NCI-H1694 treated with DMSO at 0.1 percent for 48 hours (cell line): ENCODE data around the gene DNAAF8.
A peak's percentile ranks its signal among the peaks of the same experiment; 100 is the strongest.

Experiments
- DNase-seq: peaks from one replicate; lab custom pipeline; 2025; lab: John Stamatoyannopoulos, UW

DNAAF8 gene

DNA sequence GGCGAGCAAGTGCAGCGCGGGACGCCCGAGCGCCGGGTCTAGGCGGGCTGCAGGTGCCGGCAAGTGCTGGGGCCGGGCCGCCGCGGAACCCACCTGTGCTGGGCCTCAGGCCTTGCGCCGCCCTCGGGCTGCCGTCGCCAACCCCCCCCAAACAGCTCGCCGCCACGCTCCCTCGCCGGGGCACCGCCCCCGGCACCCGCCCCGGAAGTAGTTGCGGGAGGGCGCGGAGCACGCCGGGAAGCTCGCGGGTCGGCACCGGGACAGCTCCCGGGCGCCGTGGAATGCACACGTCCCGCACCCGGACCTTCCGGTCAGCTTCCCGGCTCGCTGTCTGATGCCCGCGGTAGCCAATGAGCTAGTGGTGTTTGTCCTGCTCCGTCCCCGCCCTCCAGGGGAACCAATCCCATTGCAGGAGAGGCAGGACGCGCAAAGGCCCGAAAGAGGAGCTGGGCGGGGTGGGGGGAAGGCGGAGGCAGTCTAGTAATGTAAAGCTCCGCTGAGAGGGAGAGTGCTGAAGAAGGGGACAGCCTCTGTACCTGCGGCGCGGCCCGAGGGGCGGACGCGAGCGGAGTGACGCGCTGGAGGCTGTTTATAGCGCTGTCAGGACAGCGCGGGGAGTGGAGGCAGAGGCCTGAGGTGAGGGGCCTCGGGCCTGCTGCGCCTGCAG lies at the start of gene DNAAF8, which contains the start of gene ANKS3:
TSS of gene DNAAF8 (plus strand) at position 475 of the 667 bp plus-strand sequence. CDS start 1,978 bp downstream, outside the sequence.
TSS of gene ANKS3 (minus strand) at position 209 of the 667 bp plus-strand sequence. CDS start 4,122 bp downstream, outside the sequence.
- DNase-seq = peak; percentile 44

DNA sequence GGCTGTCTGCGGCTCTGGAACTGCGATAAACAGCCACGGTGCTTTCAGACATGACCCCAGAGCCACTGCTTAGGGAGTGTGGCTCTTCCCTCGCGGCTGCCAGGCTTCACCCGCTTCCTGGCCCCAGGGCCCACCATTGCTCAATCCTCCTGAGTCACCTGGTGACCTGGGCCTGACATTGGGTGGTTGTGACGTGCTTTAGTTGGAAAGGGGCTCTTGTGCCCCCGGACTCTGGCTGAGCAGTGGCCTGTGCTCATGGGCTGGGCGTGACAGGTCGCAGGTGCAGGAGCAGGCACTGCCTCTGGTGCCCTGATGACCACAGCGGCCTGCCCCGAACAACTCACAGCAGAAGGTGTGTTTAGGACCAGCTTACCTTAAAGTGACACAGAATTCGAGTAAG lies 49.6 kb upstream of the DNAAF8 start:
- no peak for DNase-seq

DNA sequence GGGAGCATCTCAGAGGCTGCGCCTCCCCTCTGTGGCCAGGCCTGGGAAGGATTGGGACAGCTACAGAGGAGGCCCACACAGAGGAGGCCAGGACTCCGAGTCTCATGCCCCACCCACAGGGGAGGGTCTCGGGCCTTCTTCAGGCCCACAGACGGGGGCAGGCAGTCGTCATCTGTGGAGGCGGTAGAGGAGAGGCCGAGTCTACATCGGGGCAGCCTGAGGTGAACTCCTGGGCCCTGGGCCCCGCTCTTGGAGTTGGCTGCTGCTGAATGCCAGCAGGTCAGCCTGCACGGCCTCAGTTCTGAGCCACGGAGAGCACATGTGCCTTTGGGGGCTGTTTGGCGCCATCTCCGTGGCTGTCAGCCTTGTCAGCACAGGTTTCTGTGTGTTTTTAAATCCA lies 49.0 kb upstream of the DNAAF8 start:
- DNase-seq = no peak

DNA sequence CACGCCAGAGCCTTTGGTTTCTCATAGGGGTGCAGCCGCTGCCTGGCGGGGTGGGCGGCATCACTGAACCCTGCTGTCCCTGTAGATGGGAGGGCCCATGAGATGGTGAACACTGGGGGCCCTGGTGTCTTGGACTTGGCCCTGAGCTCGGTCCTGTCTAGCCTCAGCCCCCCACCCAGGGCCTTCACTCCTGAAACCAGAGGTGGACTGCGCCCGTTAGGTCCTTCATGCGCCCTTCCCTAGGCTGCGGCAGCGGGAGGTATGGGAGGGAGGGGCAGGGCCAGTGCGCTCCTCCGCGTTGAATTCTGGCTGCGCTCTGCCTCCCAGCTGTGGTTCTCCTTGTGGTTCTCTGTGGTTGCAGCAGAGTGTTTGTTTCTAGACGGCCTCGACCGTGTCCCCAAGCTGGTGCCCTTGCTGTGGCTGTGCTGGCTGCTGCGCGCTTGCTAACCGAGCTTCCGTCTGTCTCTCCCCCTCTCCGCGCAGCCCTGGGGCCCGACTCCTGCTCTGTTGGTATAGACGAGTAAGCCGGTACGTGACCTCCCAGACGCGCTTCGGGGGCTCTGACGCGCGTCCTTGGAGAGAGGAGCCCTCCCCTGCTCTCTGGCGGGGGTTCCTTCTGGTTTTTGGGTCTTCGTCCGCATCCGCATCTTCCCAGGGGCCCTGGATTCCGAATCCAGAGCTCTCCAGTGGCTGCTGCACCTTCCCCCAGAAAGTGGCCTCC lies 48.4 kb upstream of the DNAAF8 start:
- DNase-seq = no peak

DNA sequence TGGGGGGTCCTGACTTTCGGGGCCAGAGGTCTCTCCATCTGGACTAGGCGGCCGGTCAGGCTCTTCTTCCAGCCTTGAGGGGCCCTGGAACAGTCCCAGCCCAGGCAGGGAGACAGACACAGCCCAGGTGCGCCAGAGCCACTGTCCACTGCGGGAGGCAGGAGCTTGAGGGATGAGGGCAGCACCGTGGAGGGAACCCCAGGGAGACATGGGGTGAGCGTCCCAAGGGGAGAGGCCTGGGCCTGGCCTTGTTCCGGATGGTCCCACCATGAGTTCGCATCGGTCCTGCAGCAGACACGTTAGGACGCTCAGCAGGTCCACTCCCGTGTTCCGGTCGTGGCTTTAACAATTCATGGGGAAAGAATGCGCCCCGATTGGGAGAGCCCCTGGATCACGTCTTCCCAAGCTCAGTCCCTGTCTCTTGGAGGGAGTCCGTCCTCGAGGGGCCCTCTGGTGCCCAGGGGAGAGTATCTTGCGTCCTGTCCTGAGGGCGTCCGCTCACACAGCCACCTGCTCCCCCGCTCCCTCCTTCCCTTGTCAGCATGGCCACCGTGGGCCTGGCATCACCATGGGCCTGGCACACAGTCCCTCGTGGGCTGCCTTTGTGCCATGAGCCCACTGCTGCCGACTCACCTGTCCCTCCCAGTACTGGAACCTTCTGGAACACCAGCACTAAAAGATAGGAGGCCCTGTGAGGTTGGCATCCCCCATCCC lies 47.7 kb upstream of the DNAAF8 start:
- DNase-seq = no peak

DNA sequence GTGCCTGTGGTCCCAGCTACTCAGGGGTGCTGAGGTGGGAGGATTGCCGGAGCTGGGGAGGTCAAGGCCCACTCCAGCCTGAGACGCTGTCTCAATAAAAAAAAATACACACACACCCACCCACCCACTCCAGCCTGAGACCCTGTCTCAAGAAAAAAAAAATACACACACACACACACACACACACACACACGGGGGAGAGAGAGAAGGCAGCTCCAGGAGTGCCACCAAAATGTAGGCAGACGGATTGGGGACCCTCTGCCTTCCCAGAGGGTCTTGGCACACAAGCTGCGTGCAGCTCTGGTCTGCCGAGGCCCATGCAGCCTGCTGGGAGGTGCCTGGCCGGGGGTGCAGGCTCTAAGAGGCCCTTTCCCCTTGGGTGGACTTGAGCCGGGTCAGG lies 46.9 kb upstream of the DNAAF8 start:
- DNase-seq = no peak

DNA sequence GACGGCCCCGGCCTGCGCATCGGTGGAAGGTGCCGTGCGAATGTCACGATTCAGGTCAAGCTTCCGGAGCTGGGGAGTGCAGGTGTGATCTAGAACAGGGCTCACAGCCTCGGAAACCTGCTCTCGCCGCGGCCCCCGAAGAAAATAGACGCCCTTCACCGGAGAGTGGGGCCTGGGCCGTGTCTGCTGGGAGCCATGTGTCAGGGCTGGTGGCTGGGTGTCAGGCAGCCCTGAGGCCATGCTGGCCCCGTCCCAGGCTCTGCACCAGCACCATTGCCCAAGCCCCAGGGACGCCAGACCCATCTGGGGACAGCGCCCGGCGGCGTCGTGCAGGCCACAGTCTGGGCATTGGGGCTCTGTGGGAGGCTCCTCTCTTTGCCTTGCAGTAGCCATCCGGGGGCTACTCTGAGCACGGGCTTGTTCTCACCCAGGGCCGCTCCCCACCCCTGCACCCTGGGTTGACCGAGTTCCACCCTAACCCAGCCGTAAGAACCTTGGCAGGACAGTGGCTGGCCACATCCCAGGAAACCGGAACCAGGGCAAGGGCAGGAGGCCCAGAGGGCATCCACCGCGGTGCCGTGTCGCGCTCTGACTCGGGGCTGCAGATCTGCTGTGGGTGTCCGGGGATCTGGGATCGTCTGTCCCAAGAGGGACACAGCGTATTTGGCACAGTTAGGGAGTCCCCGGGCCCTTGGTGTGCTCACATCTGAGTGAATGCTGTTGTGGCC lies 46.2 kb upstream of the DNAAF8 start:
- DNase-seq = no peak

DNA sequence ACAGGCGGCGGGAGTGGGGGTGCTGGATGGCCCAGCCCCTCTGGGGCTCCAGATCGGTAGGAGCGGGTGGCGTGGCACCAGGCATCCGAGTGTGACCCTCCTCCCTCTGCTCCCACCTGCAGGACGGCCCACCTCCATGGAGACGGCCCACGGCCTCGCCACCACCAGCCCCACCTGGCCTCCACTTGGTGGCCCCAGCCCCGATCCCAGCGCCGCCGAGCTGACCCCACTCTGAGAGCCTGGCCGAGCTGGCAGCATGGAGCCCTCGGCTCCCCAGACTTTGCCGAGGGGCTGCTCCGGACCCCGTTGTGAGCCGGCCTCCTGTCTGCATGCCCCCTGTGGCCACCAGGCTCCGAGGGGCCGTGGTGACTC lies 45.7 kb upstream of the DNAAF8 start:
- no peak for DNase-seq

DNA sequence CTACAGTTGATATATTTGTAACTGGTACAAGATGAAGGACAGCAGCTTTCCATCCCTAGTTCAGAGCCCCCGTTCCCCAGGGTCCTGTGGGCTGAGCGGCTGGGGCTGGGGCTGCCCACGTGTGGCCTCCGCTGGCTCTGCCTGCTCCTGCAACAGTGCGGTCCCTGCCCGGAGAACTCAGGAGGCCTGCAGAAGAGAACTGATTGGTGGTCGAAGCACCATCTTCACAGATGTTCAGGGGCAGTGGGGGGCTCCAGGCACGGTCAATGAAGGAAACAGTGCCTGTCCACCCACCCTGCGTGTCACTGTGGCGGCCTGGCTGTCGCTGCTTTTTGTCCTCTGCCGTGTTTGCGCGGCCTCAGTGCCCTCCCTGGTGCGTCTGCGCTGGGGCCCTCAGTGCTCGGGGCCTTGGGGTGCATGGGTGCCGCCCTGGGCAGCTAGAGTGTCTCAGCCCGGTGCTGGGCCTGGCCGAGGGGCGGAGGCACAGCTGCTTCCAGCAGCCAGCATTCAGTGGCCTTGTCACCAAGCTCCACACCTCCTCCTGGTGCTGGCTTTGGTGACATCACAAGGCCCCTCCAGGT lies 45.2 kb upstream of the DNAAF8 start:
- DNase-seq = no peak

DNA sequence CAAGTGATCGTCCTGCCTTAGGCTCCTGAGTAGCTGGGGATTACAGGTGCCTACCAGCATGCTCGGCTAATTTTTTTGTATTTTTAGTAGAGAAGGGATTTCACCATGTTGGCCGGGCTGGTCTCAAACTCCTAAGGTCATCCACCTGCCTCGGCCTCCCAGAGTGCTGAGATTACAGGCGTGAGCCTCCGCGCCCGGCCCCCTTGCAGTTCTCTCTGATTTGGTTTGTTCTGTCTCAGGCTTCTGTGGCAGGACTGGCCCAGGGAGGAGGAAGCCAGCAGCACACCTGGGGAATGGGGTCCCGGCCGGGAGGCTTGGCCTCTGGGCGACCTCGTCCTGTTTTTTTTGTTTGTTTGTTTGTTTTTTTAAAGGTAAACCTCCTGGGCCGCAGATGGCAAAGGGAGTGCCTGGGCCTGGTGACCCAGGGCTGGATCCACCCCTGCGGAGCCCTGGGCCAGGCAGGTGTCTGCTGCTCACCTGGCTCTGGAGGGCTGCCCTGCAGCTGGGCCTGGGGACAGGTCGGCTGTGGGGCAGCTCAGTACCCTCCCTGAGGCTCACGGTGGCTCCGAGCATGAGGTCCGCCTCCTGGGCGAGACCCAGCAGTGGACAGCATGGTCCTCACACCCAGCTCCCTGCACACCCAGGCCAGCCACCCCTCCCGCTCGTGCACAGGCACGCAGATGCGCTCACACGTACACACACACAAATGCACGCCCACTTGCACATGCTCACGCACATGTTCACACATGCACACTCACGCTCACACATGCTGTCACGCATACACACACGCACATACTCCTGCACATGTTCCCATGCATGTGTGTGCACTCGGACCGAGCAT lies 44.3 kb upstream of the DNAAF8 start:
- no peak for DNase-seq

DNA sequence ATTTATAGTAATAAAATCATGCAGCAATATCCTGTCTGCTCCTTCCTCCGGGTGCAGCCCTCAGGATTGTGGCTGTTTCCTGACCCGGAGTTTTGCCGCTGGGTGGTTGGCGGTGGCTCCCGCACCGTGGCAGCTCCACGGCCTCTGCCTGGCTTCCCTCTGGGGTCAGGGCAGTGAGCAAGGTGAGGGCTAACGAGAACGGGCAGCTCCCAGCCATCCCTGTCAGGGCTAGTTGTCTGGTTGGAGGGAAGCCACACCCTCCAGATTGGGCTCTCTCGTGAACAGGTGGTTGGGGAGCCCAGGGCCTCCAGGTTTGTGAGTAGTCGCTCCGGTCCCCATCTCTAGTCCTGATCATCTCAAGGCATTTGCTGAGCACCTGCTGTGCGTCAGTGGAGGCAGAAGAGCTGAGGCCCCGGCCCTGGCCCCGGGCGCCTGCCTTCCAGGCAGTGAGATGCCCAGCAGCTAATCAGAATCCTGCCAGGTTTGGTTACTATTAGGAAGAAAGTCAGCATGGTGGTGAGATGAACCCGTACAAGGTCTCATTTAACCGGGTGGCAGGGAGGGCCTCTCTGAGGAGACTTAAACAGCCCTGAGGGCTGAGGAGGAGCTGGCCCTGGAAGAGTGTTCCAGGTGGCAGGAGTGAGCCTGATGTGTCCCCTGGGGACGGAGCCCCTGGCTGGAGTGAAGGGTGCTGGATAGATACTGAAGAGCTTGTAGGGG lies 43.2 kb upstream of the DNAAF8 start:
- DNase-seq = no peak

DNA sequence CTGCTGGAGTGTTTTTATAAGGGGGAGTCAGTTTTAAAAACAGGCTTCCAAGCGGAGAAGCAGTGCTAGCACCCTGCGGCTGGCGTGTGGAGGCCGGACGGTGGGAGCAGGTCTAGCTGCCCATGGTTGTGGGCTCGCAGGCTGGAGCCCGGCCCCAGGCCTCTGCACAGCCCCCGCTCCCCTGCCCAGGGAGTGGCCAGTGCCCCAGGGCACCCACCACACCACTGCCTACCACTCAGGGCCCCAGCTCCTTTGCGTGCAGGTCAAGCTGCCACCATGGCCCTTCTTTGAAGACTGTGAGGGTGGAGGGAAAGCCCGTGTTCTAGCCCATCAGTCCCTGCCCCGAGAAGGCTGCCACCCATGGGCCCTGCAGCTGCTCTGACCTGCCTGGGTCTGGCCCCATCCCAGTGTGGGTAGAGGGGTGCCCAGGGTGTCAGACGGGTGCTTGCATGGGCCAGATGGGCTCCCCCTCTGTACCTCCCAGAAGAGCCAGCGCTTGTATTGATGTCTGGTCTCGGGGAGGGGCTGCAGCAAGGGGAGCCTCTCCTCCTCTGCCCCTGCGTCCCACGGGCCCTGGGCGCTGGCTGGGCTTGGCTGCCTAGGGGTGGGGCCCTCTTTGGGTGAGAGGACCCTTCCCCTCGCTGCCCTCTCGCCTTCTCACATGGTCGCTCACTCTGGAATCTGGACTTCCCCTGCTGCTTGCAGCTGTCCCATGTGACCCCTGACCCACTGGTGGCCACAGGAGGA lies 42.5 kb upstream of the DNAAF8 start:
- DNase-seq = no peak

DNA sequence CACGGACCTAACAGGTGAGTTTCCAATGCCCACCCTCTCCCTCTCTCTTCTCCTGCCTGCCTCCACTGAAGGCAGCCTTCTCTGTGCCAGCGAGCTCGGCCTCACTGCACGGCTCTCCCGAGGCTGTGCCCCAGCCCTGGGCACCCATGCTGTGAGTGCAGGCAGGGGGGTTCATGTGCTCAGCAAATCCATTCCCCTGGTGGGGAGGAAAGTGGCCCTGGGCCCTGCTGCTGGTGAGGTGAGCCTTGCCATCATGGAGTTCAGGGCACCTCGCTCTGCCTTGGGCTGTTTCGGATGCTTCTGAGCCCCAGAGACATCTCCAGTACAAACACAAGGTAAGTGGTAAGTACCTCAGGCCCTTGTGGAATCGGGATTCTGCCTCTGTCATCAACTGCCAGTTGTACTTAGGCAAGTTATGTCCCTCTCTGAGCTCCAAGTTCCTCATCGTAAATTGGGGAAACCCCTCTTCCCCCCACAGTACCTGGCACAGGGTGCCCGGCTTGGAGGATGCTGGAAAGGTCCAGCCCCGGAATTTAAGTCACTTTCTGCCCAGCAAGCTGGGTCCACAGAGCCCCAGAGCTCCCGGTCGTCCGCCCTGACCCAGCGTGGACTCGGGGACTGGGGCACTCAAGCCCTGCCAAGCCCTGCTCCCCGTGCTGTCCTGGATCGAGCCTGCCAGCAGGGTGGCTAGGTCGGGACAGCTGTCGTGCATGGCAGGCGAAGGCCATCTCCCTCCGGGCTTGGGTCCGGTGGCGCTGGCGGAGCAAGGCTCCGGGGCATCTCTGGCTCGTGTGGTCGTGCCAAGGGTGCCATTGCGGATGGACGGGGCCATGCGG lies 41.7 kb upstream of the DNAAF8 start:
- DNase-seq = no peak

DNA sequence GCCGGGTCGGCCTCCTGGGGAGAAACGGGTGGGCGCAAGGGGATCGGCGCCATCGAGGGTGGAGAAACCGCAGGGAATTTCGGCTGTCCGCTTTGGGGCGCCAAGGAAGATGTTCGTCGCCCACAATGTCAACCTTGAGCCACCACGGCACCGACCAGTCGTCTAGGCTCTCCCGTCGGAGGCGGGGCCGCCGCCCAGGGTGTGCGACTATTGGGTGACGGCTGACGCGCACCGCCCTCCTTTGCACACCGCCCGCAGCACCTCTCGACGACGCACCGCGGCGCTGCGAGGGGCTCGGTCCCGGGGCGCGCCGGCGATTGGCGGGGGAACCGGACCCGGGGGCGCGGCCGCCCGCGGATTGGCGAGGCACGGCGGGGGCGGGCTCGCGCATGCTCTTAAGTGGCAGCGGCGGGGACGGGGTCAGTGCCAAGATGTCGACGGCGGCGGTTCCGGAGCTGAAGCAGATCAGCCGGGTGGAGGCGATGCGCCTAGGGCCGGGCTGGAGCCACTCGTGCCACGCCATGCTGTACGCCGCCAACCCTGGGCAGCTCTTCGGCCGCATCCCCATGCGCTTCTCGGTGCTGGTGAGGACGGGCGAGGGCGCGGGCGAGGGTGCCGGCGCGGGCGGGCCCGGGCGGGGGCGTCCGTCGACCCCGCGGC lies 40.9 kb upstream of the DNAAF8 start, which contains the start of gene NUDT16L1:
TSS of gene NUDT16L1 (plus strand) at position 267 of the 660 bp plus-strand sequence. CDS start at position 432, 165 bp downstream.
- peak; percentile 88 for DNase-seq

DNA sequence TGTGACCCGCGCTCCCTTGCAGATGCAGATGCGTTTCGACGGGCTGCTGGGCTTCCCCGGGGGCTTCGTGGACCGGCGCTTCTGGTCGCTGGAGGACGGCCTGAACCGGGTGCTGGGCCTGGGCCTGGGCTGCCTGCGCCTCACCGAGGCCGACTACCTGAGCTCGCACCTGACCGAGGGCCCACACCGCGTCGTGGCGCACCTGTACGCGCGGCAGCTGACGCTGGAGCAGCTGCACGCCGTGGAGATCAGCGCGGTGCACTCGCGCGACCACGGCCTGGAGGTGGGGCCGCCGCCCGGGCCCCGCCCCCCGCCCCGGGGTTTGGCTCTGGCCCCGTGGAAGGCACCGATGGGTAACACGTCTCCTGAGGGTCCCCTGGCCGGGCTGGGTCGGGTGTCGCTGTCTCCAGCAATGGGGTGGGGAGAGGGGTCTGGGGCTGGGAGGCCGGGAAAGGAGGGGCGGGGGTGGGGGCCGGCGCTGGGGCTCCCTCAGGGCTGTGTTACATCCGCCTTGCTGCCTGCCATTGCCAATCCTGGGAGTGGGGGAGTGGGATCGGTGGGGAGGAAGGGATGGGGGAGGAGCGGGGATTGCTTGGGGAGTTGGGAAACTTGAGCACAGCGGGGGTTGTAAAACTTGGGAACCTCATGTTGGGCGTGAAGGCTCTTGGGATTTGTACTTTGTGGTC lies 40.2 kb upstream of the DNAAF8 start:
- no peak for DNase-seq

DNA sequence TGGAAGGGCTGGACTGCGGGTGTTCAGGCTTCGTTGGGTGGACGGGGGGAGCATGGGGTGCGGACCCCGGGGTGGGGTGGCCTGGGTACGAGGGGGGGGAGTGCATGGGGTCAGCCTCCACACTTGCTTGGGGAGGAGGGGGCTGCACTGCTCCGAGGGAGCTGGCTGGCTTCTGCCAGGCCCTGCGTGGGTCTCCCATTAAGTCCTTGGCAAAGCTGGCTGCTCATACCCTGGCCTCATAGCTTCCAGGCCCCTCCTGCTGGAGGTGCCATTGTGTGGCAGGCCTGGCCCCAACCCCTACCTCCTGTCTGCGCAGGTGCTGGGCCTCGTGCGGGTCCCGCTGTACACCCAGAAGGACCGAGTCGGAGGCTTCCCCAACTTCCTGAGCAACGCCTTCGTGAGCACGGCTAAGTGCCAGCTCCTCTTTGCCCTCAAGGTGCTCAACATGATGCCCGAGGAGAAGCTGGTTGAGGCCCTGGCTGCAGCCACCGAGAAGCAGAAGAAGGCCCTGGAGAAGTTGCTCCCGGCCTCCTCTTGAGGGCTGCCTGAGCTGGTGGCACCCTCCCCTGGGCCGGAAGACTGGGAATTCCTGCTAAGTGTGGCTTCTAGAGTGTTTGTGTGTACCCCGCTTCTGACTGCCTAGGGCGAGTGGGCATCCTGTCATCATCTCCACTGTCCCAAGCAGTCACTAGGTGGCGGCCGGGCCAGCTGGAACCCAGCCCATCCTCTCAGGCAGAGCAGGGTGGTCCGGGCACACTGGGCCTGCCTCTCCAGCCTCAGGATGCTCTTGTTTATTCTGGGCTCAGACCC lies 39.5 kb upstream of the DNAAF8 start:
- no peak for DNase-seq
